ENCODE measurements around the gene MCCD1. TPM values are rescaled to one million over a fixed set of nuclear protein-coding genes. Genes with fewer than 3 reads are reported as not detected.

Gene MCCD1
- total RNA-seq, 1 experiment from 2014 or later, result not detected

DNA sequence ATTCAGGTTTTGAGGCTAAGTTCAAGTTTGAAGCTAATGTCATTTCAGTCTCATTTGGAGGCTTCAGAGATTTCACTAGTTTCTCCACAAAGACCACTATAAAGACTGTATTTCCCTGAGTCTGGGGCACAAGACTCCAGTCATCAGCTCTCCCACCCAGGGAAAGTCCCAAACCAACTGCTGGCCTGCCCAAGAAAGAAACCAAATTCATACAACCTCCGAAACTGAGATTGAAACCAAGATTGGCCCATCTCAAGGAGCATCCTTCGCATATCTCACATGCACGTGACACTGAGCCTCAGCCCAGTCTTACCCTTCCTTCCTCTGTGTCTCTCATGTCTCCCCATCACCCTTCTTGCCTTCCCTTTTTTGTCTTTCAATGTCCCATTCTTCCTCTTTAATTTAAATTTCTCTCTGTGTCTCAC lies 39.8 kb downstream of the MCCD1 start:
- no peak overlapping the region for H3K4me3 Mint-ChIP-seq
- Histone ChIP-seq H2BK12ac (ENCODE audit: insufficient read length, low read depth, low read length) (no peak overlapping the region), H3K79me1 (ENCODE audit: insufficient read depth, low read depth, low read length, poor library complexity, severe bottlenecking) (no peaks in the 10 kb centered on the region), H3K56ac (ENCODE audit: insufficient read length, low read depth, low read length) (no peak overlapping the region), H2BK5ac (ENCODE audit: insufficient read length, low read length) (no peak overlapping the region), H4K8ac (replicated peaks; ENCODE audit: insufficient read length, low read depth, low read length) (no peak overlapping the region), H3K4me2 (ENCODE audit: insufficient read depth, insufficient read length, low read length) (no peak overlapping the region), H2BK20ac (ENCODE audit: low read depth, low read length, poor library complexity, severe bottlenecking) (no peak overlapping the region), H3K9me3 (ENCODE audit: control insufficient read depth, low read depth, low read length) (no peaks in the 10 kb centered on the region), H3K23ac (ENCODE audit: insufficient read length, low read depth, low read length) (no peak overlapping the region), H2BK120ac (ENCODE audit: low read depth, low read length, poor library complexity, severe bottlenecking) (no peak overlapping the region), H3K79me2 (ENCODE audit: insufficient read depth, low read length) (no peaks in the 10 kb centered on the region), H3K4ac (ENCODE audit: low read depth, low read length) (no peak overlapping the region), H2AK5ac (ENCODE audit: insufficient read length, low read length) (no peak overlapping the region), H4K20me1 (ENCODE audit: control insufficient read depth, insufficient read depth, insufficient read length) (no peaks in the 10 kb centered on the region), H2BK15ac (ENCODE audit: low read depth, low read length) (no peak overlapping the region), H3K18ac (ENCODE audit: insufficient read length, low read depth, low read length) (no peak overlapping the region), H3K27ac (ENCODE audit: insufficient read length, low read depth, low read length) (no peak overlapping the region), H3K4me1 (ENCODE audit: insufficient read depth, low read length) (no peaks in the 10 kb centered on the region), H4K91ac (ENCODE audit: insufficient read length, low read depth, low read length) (no peak overlapping the region), H3K27me3 (ENCODE audit: insufficient read depth, low read length) (no peaks in the 10 kb centered on the region), H4K5ac (ENCODE audit: insufficient read length, low read depth, low read length) (no peak overlapping the region), H2AFZ (ENCODE audit: low read length) (no peak overlapping the region), H3K23me2 (ENCODE audit: insufficient read length, low read depth, low read length, poor library complexity, severe bottlenecking) (no peaks in the 10 kb centered on the region), H3K9ac (ENCODE audit: extremely low read depth, insufficient read length, low read length) (no peak overlapping the region), H3K14ac (ENCODE audit: insufficient read depth, low read length) (no peak overlapping the region), H3T11ph (ENCODE audit: low read length) (no peak overlapping the region)
- H3K36me3 Mint-ChIP-seq (ENCODE audit: insufficient read depth in 1 of 3, low read depth in 3 of 3), result no peaks in the 10 kb centered on the region
- no peak for DNase-seq
- peaks cover 10 to 11% of the 10 kb centered on the region in 2 experiments for H3K4me1 Mint-ChIP-seq
- TF ChIP-seq, protein P1, sequence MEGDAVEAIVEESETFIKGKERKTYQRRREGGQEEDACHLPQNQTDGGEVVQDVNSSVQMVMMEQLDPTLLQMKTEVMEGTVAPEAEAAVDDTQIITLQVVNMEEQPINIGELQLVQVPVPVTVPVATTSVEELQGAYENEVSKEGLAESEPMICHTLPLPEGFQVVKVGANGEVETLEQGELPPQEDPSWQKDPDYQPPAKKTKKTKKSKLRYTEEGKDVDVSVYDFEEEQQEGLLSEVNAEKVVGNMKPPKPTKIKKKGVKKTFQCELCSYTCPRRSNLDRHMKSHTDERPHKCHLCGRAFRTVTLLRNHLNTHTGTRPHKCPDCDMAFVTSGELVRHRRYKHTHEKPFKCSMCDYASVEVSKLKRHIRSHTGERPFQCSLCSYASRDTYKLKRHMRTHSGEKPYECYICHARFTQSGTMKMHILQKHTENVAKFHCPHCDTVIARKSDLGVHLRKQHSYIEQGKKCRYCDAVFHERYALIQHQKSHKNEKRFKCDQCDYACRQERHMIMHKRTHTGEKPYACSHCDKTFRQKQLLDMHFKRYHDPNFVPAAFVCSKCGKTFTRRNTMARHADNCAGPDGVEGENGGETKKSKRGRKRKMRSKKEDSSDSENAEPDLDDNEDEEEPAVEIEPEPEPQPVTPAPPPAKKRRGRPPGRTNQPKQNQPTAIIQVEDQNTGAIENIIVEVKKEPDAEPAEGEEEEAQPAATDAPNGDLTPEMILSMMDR (conservative IDR thresholded peaks at IDR 0.05), result no peak
- no peak overlapping the region; a peak in 1 of 7 replicates for H3K27ac Mint-ChIP-seq
- H3K27me3 Mint-ChIP-seq (ENCODE audit: low read depth), result peaks cover 2% of the 10 kb centered on the region
- H3K9me3 Mint-ChIP-seq, result no peaks in the 10 kb centered on the region; a peak in 1 of 5 replicates
- no CpG with 5 or more reads among the region's 3 CpGs for WGBS (ENCODE audit: extremely low coverage, insufficient read length, low lambda C conversion rate)

Measured in H9 (cell line).